HCT116 (cell line): ENCODE results near the gene NDUFA11. TPM values are rescaled to one million over a fixed set of nuclear protein-coding genes. Genes with fewer than 3 reads are reported as not detected.

ENCODE experiments used
- ATAC-seq: fragments of 200-7000 bp; cut with Tn5 transposase; 2 replicates; pipeline ENCODE4 v1.9.1; 2020; ENCODE audit warnings: mild to moderate bottlenecking, moderate library complexity
- BruUV-seq: library from RNA; stranded (reverse); fragments of 400-500 nt; replicated peaks from 2 replicates; lab custom pipeline; 2021; lab: Mats Ljungman, UMichigan
- CTCF ChIA-PET: fragments of 300-600 bp; sonication (Branson Sonifier 250); formaldehyde crosslinking; loops from one replicate; lab custom pipeline; 2021; ENCODE audit warnings: antibody characterized with exemption; lab: Charles Lee
- POLR2A ChIA-PET: fragments of 300-600, 350-600 bp; sonication (Branson Sonifier 250); formaldehyde crosslinking; loops from one replicate; lab custom pipeline; 2021; ENCODE audit warnings: antibody characterized with exemption; lab: Charles Lee
- RAD21 ChIA-PET, 2 experiments: fragments of 300-600 bp; sonication (Branson Sonifier 250); formaldehyde crosslinking; loops; one replicate each; lab custom pipeline; 2023; ENCODE audit warnings: low total read pairs in 2 of 2; ENCODE audit not compliant: uncharacterized antibody in 2 of 2, unreplicated experiment in 2 of 2, low non-redundant PET in 1 of 2; lab: Charles Lee
- DNase-seq: peaks from one replicate; pipeline ENCODE4 v3.0.0-alpha.2; 2010; ENCODE audit warnings: low read depth, low spot score
- H2AFZ ChIP-seq: fragments of 200-600 bp; shearing (Covaris generic), sonication (generic); 2 replicates; pipeline ENCODE4 v1.6.1; 2017; ENCODE audit warnings: low read depth, mixed run types, mixed read lengths, antibody characterized with exemption, low read length; ENCODE audit not compliant: poor library complexity, severe bottlenecking
- H3K27ac ChIP-seq: 2 replicates; pipeline ENCODE4 v1.5.1; 2012; ENCODE audit warnings: low read depth, low read length
- H3K27me3 ChIP-seq: fragments of 200-600 bp; sonication (generic); 2 replicates; pipeline ENCODE4 v1.6.1; 2016; ENCODE audit warnings: mixed run types, low read length, mixed read lengths; ENCODE audit not compliant: insufficient read depth
- H3K36me3 ChIP-seq, 2 experiments: fragments of 200-500 bp in 1 of 2; fragments of 200-600 bp in 1 of 2; sonication (Bioruptor generic) in 1 of 2; sonication (generic) in 1 of 2; 2 replicates each; pipeline versions ENCODE4 v1.5.1 to v1.6.1; 2014 to 2016; ENCODE audit warnings: low read length in 2 of 2, inconsistent platforms in 1 of 2, mixed read lengths in 1 of 2, mixed run types in 1 of 2; ENCODE audit not compliant: insufficient read depth in 2 of 2, control insufficient read depth in 1 of 2
- H3K4me1 ChIP-seq, 2 experiments: fragments of 200-600 bp in 1 of 2; sonication (generic) in 1 of 2; 2 replicates each; pipeline versions ENCODE4 v1.5.1 to v1.6.1; 2012 to 2017; ENCODE audit warnings: low read length in 2 of 2, inconsistent platforms in 1 of 2, mild to moderate bottlenecking in 1 of 2, mixed read lengths in 1 of 2, mixed run types in 1 of 2, moderate library complexity in 1 of 2; ENCODE audit not compliant: insufficient read depth in 2 of 2, control insufficient read depth in 1 of 2
- H3K4me2 ChIP-seq: fragments of 200-600 bp; sonication (generic); 2 replicates; pipeline ENCODE4 v1.6.1; 2017; ENCODE audit warnings: mixed run types, low read length, mixed read lengths
- H3K4me3 ChIP-seq, 2 experiments: fragments of 200-600 bp in 1 of 2; sonication (generic) in 1 of 2; replicated peaks in 1 of 2; 2 replicates each; pipeline ENCODE4 v1.5.1; 2011 to 2016; ENCODE audit warnings: low read length in 2 of 2, control low read depth in 1 of 2, low read depth in 1 of 2, mild to moderate bottlenecking in 1 of 2, mixed read lengths in 1 of 2, mixed run types in 1 of 2
- H3K79me2 ChIP-seq: fragments of 200-600 bp; sonication (generic); 2 replicates; pipeline ENCODE4 v1.6.1; 2017; ENCODE audit warnings: mild to moderate bottlenecking, mixed run types, low read length, moderate library complexity, mixed read lengths; ENCODE audit not compliant: insufficient read depth
- H3K9ac ChIP-seq: fragments of 200-600 bp; sonication (generic); 2 replicates; pipeline ENCODE4 v1.6.1; 2016; ENCODE audit warnings: low read length, mixed read lengths
- H3K9me2 ChIP-seq: fragments of 200-600 bp; sonication (generic), shearing (Covaris generic); 2 replicates; pipeline ENCODE4 v1.6.1; 2017; ENCODE audit warnings: mixed run types, mild to moderate bottlenecking, moderate library complexity; ENCODE audit not compliant: insufficient read depth
- H3K9me3 ChIP-seq, 2 experiments: fragments of 200-500 bp in 1 of 2; fragments of 200-600 bp in 1 of 2; sonication (Bioruptor generic) in 1 of 2; sonication (generic) in 1 of 2; 2 replicates each; pipeline ENCODE4 v1.6.1; 2014 to 2017; ENCODE audit warnings: low read length in 2 of 2, mixed read lengths in 2 of 2, inconsistent platforms in 1 of 2, low read depth in 1 of 2, mild to moderate bottlenecking in 1 of 2, mixed run types in 1 of 2, moderate library complexity in 1 of 2; ENCODE audit not compliant: control insufficient read depth in 1 of 2, insufficient read depth in 1 of 2
- H4K20me1 ChIP-seq: fragments of 200-600 bp; sonication (generic), shearing (Covaris generic); 2 replicates; pipeline ENCODE4 v1.6.1; 2017; ENCODE audit warnings: mixed run types, mild to moderate bottlenecking, moderate library complexity; ENCODE audit not compliant: insufficient read depth
- JUND ChIP-seq: IDR thresholded peaks from 2 replicates; pipeline ENCODE4 v1.6.1; 2012
- POLR2AphosphoS5 ChIP-seq: IDR thresholded peaks from 2 replicates; pipeline ENCODE4 v1.6.1; 2011; ENCODE audit warnings: mild to moderate bottlenecking, low read depth, low read length, moderate library complexity
- RAD21 ChIP-seq: IDR thresholded peaks from 2 replicates; pipeline ENCODE4 v1.6.1; 2012; ENCODE audit warnings: low read depth, mild to moderate bottlenecking
- SIN3A ChIP-seq: IDR thresholded peaks from 2 replicates; pipeline ENCODE4 v1.6.1; 2012; ENCODE audit warnings: low read depth
- intact Hi-C: fragments of 100-400 bp; cut with micrococcal nuclease; formaldehyde crosslinking; loops from 2 replicates; pipeline ENCODE4 v1.10.0; 2022
- total RNA-seq: library from RNA; stranded (reverse); gene quantifications from one replicate; pipeline ENCODE4 v1.2.1, GENCODE V29; 2021; ENCODE audit not compliant: unreplicated experiment
- TF ChIP-seq, protein P1 (sequence below), 3 experiments: fragments of 200-600 bp in 1 of 3; sonication (generic) in 1 of 3; IDR thresholded peaks in 2 of 3; conservative IDR thresholded peaks in 1 of 3; 2 replicates each; pipeline ENCODE4 v1.5.1; 2012 to 2017; ENCODE audit warnings: low read depth in 2 of 3, low read length in 2 of 3, antibody characterized with exemption in 1 of 3, borderline replicate concordance in 1 of 3, control low read depth in 1 of 3, mild to moderate bottlenecking in 1 of 3, mixed read lengths in 1 of 3, mixed run types in 1 of 3, moderate library complexity in 1 of 3; ENCODE audit not compliant: insufficient read depth in 1 of 3
- TF ChIP-seq, protein P2 (sequence below): IDR thresholded peaks from 2 replicates; pipeline ENCODE4 v1.6.1; 2012

NDUFA11 gene
- total RNA-seq, 1 experiment from 2014 or later, result 311 TPM

DNA sequence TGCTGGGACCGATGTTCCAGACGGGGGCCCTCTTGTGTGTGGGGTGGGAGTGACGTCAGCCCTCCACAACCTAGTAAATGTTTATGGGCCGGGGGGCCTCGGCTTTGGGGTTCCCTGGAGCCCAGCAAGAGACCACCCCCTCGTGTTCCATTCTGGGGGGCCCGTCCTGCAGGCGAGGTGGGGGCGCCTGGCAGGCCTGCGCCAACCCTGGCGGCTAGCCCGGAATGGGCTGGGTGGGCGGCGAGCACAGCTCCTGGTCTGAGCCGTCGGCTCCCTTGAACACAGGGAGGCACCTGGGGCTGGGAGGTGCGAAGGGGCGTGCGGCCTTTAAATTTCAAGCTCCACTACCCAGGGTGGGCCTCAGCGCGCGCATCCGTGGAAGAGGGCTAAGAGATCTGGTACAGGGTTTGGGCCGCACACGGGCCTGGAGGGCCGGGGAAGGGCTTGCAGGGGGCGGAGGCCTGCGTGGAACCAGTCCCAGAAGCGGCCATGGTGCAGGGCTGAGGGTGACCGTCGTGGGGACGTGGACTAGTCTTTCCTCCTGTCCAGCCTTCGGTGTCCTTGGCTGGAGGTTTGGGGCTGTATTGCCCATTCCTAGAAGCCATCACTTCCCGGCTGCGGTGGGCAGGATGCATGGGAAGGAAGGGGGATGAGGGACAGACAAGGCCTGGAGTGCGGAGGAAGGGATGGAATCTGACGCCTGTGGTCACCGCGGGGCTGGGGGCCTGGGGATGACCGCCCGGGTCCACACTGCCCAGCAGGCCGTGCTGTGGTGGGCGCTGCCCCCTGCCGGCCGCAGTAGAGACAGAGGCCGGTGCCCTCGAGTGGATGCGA is 11.4 kb downstream of the NDUFA11 start:
- BruUV-seq, result no TSS peak
- H3K27me3 ChIP-seq, result no peaks in the 10 kb centered on the region
- TF ChIP-seq, protein P1, sequence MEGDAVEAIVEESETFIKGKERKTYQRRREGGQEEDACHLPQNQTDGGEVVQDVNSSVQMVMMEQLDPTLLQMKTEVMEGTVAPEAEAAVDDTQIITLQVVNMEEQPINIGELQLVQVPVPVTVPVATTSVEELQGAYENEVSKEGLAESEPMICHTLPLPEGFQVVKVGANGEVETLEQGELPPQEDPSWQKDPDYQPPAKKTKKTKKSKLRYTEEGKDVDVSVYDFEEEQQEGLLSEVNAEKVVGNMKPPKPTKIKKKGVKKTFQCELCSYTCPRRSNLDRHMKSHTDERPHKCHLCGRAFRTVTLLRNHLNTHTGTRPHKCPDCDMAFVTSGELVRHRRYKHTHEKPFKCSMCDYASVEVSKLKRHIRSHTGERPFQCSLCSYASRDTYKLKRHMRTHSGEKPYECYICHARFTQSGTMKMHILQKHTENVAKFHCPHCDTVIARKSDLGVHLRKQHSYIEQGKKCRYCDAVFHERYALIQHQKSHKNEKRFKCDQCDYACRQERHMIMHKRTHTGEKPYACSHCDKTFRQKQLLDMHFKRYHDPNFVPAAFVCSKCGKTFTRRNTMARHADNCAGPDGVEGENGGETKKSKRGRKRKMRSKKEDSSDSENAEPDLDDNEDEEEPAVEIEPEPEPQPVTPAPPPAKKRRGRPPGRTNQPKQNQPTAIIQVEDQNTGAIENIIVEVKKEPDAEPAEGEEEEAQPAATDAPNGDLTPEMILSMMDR (IDR thresholded peaks at IDR 0.05 in 2 of 3, conservative IDR thresholded peaks at IDR 0.05 in 1 of 3; ENCODE audit: borderline replicate concordance in 1 of 3, insufficient read depth in 1 of 3, low read depth in 2 of 3, low read length in 2 of 3), result peak; percentile 77 to 84 (median 83)
- no peak for TF ChIP-seq JUND
- TF ChIP-seq RAD21, result peak; percentile 86
- peak; percentile 71 for TF ChIP-seq POLR2AphosphoS5
- TF ChIP-seq SIN3A, result 0 out of 2 replicates have a peak, but pooled peaks have one; percentile 19
- TF ChIP-seq, protein P2, sequence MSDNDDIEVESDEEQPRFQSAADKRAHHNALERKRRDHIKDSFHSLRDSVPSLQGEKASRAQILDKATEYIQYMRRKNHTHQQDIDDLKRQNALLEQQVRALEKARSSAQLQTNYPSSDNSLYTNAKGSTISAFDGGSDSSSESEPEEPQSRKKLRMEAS, result no peak
- ChIA-PET POLR2A (interaction anchor here (1.2 to 1.4 kb wide), 2 partner anchors 64 kb away, joined by 3 read pairs; no protein-coding TSS in a partner anchor), CTCF (interaction anchor here (1.6 to 3.7 kb wide), 2 partner anchors 86 to 88 kb away, joined by 3 to 48 read pairs; partner anchors contain the start of gene NRTN), RAD21 (no interaction called here)
- no peaks in the 10 kb centered on the region for H3K9me3 ChIP-seq
- H3K27ac ChIP-seq, result no peak overlapping the region
- no peaks in the 10 kb centered on the region for H4K20me1 ChIP-seq
- H3K4me2 ChIP-seq, result no peak overlapping the region
- DNase-seq (no peak), ATAC-seq (peak; percentile 80)
- no peak overlapping the region for H2AFZ ChIP-seq
- H3K79me2 ChIP-seq, result peaks cover 3% of the 10 kb centered on the region; the same call in 1 of the 2 replicates
- intact Hi-C loops, result loop anchor here (1.0 to 2.0 kb wide), 2 partner anchors 63 to 88 kb away; no protein-coding TSS in a partner anchor
- H3K36me3 ChIP-seq, result 0 out of 4 replicates have a peak, but pooled peaks cover 0 to 7% of the 10 kb centered on the region in 2 experiments
- H3K9ac ChIP-seq, result no peak overlapping the region
- H3K9me2 ChIP-seq, result no peaks in the 10 kb centered on the region
- H3K4me3 ChIP-seq, result no peak overlapping the region
- peaks cover 0 to 3% of the 10 kb centered on the region in 2 experiments; a peak in 1 of 4 replicates for H3K4me1 ChIP-seq
